RWPE2 (cell line): ENCODE data around the gene UBE3B.

ENCODE experiments used
- ATAC-seq: fragments of 200-7000 bp; cut with Tn5 transposase; 3 replicates; pipeline ENCODE4 v1.9.1; 2021; ENCODE audit warnings: low read depth
- DNase-seq: peaks from one replicate; pipeline ENCODE4 v3.0.0-alpha.2; 2020; ENCODE audit warnings: low spot score
- H3K27ac ChIP-seq: fragments of 450-650 bp; 2 replicates; pipeline ENCODE4 v1.5.1; 2017; ENCODE audit warnings: mild to moderate bottlenecking; ENCODE audit not compliant: poor library complexity, severe bottlenecking
- H3K27me3 ChIP-seq: fragments of 250-450 bp; sonication (Bioruptor Pico); 2 replicates; pipeline ENCODE4 v1.5.1; 2021; ENCODE audit warnings: mild to moderate bottlenecking, moderate library complexity; ENCODE audit not compliant: insufficient read depth, poor library complexity, severe bottlenecking
- H3K36me3 ChIP-seq: fragments of 250-450 bp; sonication (Bioruptor Pico); 2 replicates; pipeline ENCODE4 v1.5.1; 2020; ENCODE audit warnings: low read depth, mild to moderate bottlenecking, moderate library complexity
- H3K4me1 ChIP-seq: fragments of 250-450 bp; sonication (Bioruptor Pico); 2 replicates; pipeline ENCODE4 v1.5.1; 2021; ENCODE audit warnings: mild to moderate bottlenecking, moderate library complexity; ENCODE audit not compliant: insufficient read depth, poor library complexity, severe bottlenecking
- H3K4me3 ChIP-seq: fragments of 250-450 bp; sonication (Bioruptor Pico); 2 replicates; pipeline ENCODE4 v1.5.1; 2021; ENCODE audit warnings: mild to moderate bottlenecking, moderate library complexity; ENCODE audit not compliant: severe bottlenecking
- H3K9me3 ChIP-seq: fragments of 250-450 bp; sonication (Bioruptor Pico); 2 replicates; pipeline ENCODE4 v1.5.1; 2021; ENCODE audit warnings: mild to moderate bottlenecking, moderate library complexity; ENCODE audit not compliant: severe bottlenecking
- TF ChIP-seq, protein P1 (sequence below): fragments of 450-650 bp; IDR thresholded peaks from one replicate; pipeline ENCODE4 v1.5.1; 2017; ENCODE audit warnings: mild to moderate bottlenecking, moderate library complexity; ENCODE audit not compliant: poor library complexity, severe bottlenecking

UBE3B gene

GRCh38 chr12:109432842-109433304 lies 44.6 kb upstream of the UBE3B start:
- H3K4me1 ChIP-seq = no peaks in the 10 kb centered on the region
- no peaks in the 10 kb centered on the region for H3K9me3 ChIP-seq
- peak; percentile 78 for DNase-seq
- ATAC-seq = peak; percentile 81
- no peak overlapping the region for H3K4me3 ChIP-seq
- peak overlapping the region; percentile 14 for H3K27ac ChIP-seq
- no peaks in the 10 kb centered on the region for H3K27me3 ChIP-seq
- no peaks in the 10 kb centered on the region for H3K36me3 ChIP-seq
- TF ChIP-seq, protein P1, sequence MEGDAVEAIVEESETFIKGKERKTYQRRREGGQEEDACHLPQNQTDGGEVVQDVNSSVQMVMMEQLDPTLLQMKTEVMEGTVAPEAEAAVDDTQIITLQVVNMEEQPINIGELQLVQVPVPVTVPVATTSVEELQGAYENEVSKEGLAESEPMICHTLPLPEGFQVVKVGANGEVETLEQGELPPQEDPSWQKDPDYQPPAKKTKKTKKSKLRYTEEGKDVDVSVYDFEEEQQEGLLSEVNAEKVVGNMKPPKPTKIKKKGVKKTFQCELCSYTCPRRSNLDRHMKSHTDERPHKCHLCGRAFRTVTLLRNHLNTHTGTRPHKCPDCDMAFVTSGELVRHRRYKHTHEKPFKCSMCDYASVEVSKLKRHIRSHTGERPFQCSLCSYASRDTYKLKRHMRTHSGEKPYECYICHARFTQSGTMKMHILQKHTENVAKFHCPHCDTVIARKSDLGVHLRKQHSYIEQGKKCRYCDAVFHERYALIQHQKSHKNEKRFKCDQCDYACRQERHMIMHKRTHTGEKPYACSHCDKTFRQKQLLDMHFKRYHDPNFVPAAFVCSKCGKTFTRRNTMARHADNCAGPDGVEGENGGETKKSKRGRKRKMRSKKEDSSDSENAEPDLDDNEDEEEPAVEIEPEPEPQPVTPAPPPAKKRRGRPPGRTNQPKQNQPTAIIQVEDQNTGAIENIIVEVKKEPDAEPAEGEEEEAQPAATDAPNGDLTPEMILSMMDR = peak; percentile 91

DNA sequence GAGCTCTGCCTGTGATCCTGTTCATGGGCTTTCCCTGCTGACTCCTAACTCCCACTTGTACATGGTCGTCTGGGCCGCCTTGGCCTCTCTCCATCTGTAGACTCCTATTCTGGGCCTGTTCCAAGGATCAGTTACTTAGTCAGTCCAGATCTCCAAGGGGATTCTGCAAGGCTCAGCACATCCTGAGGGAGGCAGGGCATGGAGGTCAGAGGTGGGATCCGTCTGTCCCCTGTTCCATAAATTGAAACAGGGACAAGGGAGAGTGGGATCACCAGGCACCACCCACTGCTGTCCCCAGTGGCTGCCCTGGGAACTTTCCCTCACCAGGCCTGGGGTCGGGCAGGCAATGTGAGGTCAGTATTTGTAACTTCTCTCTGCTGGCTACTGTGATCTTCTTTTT lies 43.8 kb upstream of the UBE3B start:
- ATAC-seq = no peak

DNA sequence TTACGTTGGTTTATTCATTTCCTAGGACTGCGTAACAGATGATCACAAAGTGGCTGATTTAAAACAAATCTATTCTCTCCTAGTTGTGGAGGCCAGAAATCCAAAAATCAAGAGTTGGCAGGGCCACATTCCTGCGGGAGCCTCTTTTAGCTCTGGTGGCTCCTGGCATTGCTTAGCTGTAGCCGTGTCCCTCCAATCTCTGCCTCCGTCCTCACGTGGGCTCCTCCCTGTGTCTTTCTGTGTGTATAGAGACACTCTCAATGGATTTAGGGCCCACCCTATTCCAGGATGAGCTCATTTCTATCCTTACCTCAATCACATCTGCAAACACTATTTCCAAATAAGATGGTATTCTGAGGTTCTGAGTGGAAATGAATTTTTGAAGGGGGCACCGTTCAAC lies 42.9 kb upstream of the UBE3B start:
- DNase-seq (no peak), ATAC-seq (no peak)
- H3K4me3 ChIP-seq = no peak overlapping the region
- H3K36me3 ChIP-seq = no peaks in the 10 kb centered on the region
- H3K27ac ChIP-seq = no peak overlapping the region
- no peaks in the 10 kb centered on the region for H3K9me3 ChIP-seq
- H3K27me3 ChIP-seq = no peaks in the 10 kb centered on the region
- H3K4me1 ChIP-seq = no peaks in the 10 kb centered on the region
- TF ChIP-seq, protein P1 = no peak

More for the DNA sequence above, 43.8 kb upstream of the UBE3B start:
- Histone ChIP-seq H3K27me3 (no peaks in the 10 kb centered on the region), H3K4me3 (no peak overlapping the region), H3K9me3 (no peaks in the 10 kb centered on the region), H3K4me1 (no peaks in the 10 kb centered on the region), H3K27ac (no peak overlapping the region), H3K36me3 (no peaks in the 10 kb centered on the region)
- DNase-seq = no peak
- TF ChIP-seq, protein P1 = no peak

- H3K27ac ChIP-seq = no peak overlapping the region
- ATAC-seq (no peak), DNase-seq (no peak)
Observed at GRCh38 chr12:109435428-109436187, 41.8 kb upstream of the UBE3B start.

DNA sequence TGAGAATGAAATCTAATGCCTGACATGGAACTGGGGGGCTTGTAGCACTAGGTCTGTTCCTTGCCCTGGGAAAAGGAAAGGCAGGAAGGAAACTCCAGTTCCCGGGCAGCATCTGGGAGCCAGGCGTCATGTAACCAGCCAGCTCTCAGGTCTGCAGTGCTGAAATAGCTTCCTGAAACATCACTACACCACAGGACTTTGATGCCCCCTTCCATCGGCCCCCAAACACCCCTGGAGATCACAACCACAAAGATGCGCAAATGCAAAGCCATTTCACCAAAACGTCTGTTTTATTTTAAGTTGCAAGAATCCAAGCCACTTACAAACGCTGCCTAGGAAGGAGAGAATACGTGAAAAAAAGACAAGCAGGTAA lies 41.3 kb upstream of the UBE3B start:
- no peak overlapping the region for H3K27ac ChIP-seq
- DNase-seq (no peak), ATAC-seq (no peak)
- H3K9me3 ChIP-seq = no peaks in the 10 kb centered on the region
- no peak overlapping the region for H3K4me3 ChIP-seq
- TF ChIP-seq, protein P1 = no peak
- no peaks in the 10 kb centered on the region for H3K4me1 ChIP-seq
- no peaks in the 10 kb centered on the region for H3K27me3 ChIP-seq
- H3K36me3 ChIP-seq = no peaks in the 10 kb centered on the region

More at GRCh38 chr12:109435428-109436187, 41.8 kb upstream of the UBE3B start:
- no peaks in the 10 kb centered on the region for H3K36me3 ChIP-seq
- no peaks in the 10 kb centered on the region for H3K9me3 ChIP-seq
- H3K4me3 ChIP-seq = no peak overlapping the region
- H3K4me1 ChIP-seq = no peaks in the 10 kb centered on the region
- TF ChIP-seq, protein P1 = no peak
- H3K27me3 ChIP-seq = no peaks in the 10 kb centered on the region
